Suprapubic skin (tissue), 3 donors: ENCODE data around the gene NRN1.

Source experiments
- CTCF ChIP-seq, 2 donors: fragments of 200-600 bp in 1 of 2; fragments of 450-650 bp in 1 of 2; sonication (generic) in 1 of 2; IDR thresholded peaks; one replicate each; pipeline ENCODE4 v1.5.1; 2016 to 2019; ENCODE audit warnings: antibody characterized with exemption in 2 of 2, mild to moderate bottlenecking in 1 of 2, moderate library complexity in 1 of 2
- POLR2A ChIP-seq, 2 donors: fragments of 450-650 bp; IDR thresholded peaks; one replicate each; pipeline ENCODE4 v1.6.1; 2017; ENCODE audit warnings: antibody characterized with exemption in 2 of 2, mild to moderate bottlenecking in 2 of 2, moderate library complexity in 2 of 2

DNA sequence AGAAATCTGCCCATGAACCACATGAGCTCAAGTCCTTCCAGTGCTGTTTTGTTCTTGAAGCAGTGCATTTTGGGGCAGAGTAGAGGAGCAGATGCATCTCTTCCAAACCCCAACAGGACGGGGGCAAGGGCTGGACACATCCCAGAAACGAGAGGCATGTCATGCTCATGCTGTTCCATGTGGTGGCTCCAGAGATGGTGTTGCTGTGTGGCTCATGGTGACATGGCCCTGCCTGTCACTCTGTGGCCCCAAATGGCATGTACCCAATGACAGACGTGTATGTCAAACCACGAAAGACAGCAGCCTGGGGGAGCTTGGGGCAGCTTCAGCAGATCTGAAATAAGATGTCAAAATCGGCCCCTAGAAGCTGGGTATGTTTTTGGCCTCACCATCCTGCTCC is 46.3 kb downstream of the NRN1 start:
- TF ChIP-seq CTCF (IDR thresholded peaks at IDR 0.05): no peak
- no peak for TF ChIP-seq POLR2A (IDR thresholded peaks at IDR 0.05)
